ENCODE results near the gene PRLHR.

Gene PRLHR

DNA sequence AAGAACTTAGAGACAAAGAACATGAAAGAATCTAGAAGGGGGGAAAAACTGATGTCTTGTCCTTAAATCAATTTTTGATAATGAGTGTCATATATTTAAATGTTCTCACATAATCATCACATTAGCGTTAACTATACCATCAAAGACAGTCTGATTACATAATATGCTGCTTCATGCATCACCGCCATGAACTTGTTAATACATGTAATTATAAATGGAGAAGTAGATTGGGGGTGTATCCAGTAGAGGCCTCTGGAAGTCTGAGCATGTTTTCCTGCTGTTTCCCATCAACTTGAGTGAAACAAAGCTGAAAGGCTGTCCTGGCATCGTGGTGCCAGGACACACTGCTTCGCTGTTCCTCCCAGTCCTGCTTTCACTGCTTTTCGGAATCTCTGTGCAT lies 48.2 kb downstream of the PRLHR start:
- H3K4me1 Mint-ChIP-seq: no peaks in the 10 kb centered on the region
- no peak for DNase-seq
- TF ChIP-seq, protein P1, sequence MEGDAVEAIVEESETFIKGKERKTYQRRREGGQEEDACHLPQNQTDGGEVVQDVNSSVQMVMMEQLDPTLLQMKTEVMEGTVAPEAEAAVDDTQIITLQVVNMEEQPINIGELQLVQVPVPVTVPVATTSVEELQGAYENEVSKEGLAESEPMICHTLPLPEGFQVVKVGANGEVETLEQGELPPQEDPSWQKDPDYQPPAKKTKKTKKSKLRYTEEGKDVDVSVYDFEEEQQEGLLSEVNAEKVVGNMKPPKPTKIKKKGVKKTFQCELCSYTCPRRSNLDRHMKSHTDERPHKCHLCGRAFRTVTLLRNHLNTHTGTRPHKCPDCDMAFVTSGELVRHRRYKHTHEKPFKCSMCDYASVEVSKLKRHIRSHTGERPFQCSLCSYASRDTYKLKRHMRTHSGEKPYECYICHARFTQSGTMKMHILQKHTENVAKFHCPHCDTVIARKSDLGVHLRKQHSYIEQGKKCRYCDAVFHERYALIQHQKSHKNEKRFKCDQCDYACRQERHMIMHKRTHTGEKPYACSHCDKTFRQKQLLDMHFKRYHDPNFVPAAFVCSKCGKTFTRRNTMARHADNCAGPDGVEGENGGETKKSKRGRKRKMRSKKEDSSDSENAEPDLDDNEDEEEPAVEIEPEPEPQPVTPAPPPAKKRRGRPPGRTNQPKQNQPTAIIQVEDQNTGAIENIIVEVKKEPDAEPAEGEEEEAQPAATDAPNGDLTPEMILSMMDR (IDR thresholded peaks at IDR 0.05): no peak
- peaks cover 35% of the 10 kb centered on the region for H3K27me3 Mint-ChIP-seq (ENCODE audit: low read depth, poor library complexity)
- H3K36me3 Mint-ChIP-seq (ENCODE audit: low read depth): no peaks in the 10 kb centered on the region
- H3K9me3 Mint-ChIP-seq: no peaks in the 10 kb centered on the region
- H3K4me3 Mint-ChIP-seq: no peak overlapping the region
- no peak overlapping the region for H3K27ac Mint-ChIP-seq

DNA sequence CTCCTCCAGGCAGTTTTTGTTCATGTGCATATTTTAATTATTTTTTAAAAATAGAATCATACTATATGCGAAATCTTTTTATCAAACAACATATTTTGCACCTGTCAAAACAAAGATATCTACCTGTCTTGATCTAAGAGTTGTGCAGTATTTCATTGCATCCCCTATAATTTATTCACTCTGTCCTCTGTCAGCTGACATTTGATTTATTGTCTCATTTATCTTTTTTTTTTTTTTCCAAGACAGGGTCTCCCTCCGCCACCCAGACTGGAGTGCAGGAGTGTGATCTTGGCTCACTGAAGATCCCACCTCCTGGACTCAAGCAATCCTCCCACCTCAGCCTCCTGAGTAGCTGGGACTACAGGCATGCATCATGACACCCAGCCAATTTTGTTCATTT lies 49.0 kb downstream of the PRLHR start:
- TF ChIP-seq, protein P1 (IDR thresholded peaks at IDR 0.05): no peak
- Mint-ChIP-seq H3K27ac (no peak overlapping the region), H3K4me3 (no peak overlapping the region), H3K4me1 (no peaks in the 10 kb centered on the region), H3K9me3 (no peaks in the 10 kb centered on the region), H3K36me3 (ENCODE audit: low read depth) (no peaks in the 10 kb centered on the region), H3K27me3 (ENCODE audit: low read depth, poor library complexity) (peaks cover 39% of the 10 kb centered on the region)
- DNase-seq: no peak

GRCh38 chr10:118545381-118545780 lies 50.1 kb downstream of the PRLHR start:
- TF ChIP-seq, protein P1 (IDR thresholded peaks at IDR 0.05): no peak
- H3K4me3 Mint-ChIP-seq: no peak overlapping the region
- no peaks in the 10 kb centered on the region for H3K4me1 Mint-ChIP-seq
- H3K27ac Mint-ChIP-seq: no peak overlapping the region
- no peak for DNase-seq
- H3K9me3 Mint-ChIP-seq: no peaks in the 10 kb centered on the region
- H3K27me3 Mint-ChIP-seq (ENCODE audit: low read depth, poor library complexity): peaks cover 42% of the 10 kb centered on the region
- H3K36me3 Mint-ChIP-seq (ENCODE audit: low read depth): no peaks in the 10 kb centered on the region

- Mint-ChIP-seq H3K4me1 (no peaks in the 10 kb centered on the region), H3K27ac (no peak overlapping the region), H3K36me3 (ENCODE audit: low read depth) (no peaks in the 10 kb centered on the region), H3K9me3 (no peaks in the 10 kb centered on the region), H3K4me3 (no peak overlapping the region), H3K27me3 (ENCODE audit: low read depth, poor library complexity) (peaks cover 40% of the 10 kb centered on the region)
- DNase-seq: no peak
- TF ChIP-seq, protein P1 (IDR thresholded peaks at IDR 0.05): no peak
Observed at GRCh38 chr10:118544401-118544948, 51.0 kb downstream of the PRLHR start.

DNA sequence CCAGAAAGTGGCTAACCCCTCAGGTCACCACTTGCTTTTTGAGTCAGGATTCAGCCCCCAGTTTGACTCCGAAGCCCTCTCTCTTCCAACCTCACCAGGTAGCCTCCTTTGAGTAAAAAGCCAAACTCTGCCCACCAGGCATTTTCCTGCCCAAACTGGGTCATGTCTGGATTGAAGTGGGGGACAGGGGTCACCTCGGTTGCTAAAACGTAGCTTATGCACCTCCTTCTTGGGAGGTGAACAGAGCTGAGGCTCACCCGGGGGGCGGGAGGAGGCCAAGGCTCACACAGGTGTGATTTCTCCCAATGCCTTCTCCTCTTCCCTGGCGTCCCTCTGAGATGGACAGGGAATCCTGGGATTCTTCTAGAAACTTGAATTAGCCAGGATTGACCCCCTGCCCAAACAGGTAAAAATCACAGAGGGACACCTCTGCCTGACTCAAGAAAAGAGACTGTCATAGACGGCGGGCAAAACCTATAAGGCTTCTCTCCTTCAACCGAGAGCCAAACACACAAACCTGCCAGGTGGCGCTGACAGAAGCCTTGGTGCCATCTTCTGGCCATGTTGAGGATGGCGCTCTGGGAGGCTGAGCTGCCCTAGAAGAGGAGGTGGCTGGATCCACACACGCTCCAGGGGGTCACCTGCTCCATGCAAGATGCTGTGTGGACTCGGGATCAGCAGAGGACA lies 51.6 kb downstream of the PRLHR start:
- peak; percentile 64 for DNase-seq
- Mint-ChIP-seq H3K9me3 (peaks cover 2% of the 10 kb centered on the region), H3K27ac (no peak overlapping the region), H3K4me1 (no peaks in the 10 kb centered on the region), H3K4me3 (no peak overlapping the region), H3K36me3 (ENCODE audit: low read depth) (no peaks in the 10 kb centered on the region), H3K27me3 (ENCODE audit: low read depth, poor library complexity) (peaks cover 40% of the 10 kb centered on the region)
- TF ChIP-seq, protein P1 (IDR thresholded peaks at IDR 0.05): peak; percentile 62

DNA sequence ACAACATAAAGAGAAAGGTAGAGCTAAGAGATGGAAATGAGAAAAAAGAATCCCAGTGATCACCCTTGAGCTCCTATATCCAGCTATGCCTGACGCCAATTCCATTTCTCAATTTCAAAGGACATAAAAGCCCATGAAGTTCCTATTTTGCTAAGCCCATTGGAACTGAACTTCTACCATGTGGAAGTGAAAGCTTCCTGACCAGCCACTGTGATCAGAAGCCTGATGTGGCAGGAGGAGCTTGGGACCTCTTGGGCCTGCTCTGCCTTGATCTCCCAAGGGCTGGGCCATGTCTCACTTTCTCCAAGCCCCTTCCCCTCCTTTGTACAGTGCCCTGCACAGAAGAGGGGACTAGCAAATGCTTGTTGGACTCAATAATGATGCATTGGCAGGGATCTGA lies 52.7 kb downstream of the PRLHR start:
- no peaks in the 10 kb centered on the region for H3K4me1 Mint-ChIP-seq
- H3K27ac Mint-ChIP-seq: no peak overlapping the region
- H3K4me3 Mint-ChIP-seq: no peak overlapping the region
- H3K9me3 Mint-ChIP-seq: peaks cover 10% of the 10 kb centered on the region
- H3K36me3 Mint-ChIP-seq (ENCODE audit: low read depth): no peaks in the 10 kb centered on the region
- DNase-seq: no peak
- TF ChIP-seq, protein P1 (IDR thresholded peaks at IDR 0.05): no peak
- H3K27me3 Mint-ChIP-seq (ENCODE audit: low read depth, poor library complexity): peaks cover 36% of the 10 kb centered on the region

All from nephron progenitor cell (in vitro differentiated cells).